Fibroblast of mammary gland (primary cell): ENCODE results near the gene ST6GALNAC3.

Experiments used
- DNase-seq: peaks from one replicate; pipeline ENCODE4 v3.0.0-alpha.2; 2010; ENCODE audit warnings: low read depth
- H3K4me3 ChIP-seq: 2 replicates; pipeline ENCODE4 v1.5.1; 2011; ENCODE audit warnings: low read depth, mild to moderate bottlenecking, low read length, moderate library complexity; ENCODE audit not compliant: control insufficient read depth
- CTCF ChIP-seq: conservative IDR thresholded peaks from 2 replicates; pipeline ENCODE4 v1.5.1; 2011; ENCODE audit warnings: low read depth, low read length, inconsistent platforms; ENCODE audit not compliant: control insufficient read depth, insufficient read depth

Gene ST6GALNAC3

GRCh38 chr1:76679534-76680152 is 605.1 kb downstream of the ST6GALNAC3 start:
- no peak for TF ChIP-seq CTCF
- DNase-seq, result no peak
- H3K4me3 ChIP-seq, result no peak overlapping the region

GRCh38 chr1:76680651-76681050 is 606.1 kb downstream of the ST6GALNAC3 start:
- H3K4me3 ChIP-seq, result no peak overlapping the region
- no peak for DNase-seq
- TF ChIP-seq CTCF, result no peak

DNA sequence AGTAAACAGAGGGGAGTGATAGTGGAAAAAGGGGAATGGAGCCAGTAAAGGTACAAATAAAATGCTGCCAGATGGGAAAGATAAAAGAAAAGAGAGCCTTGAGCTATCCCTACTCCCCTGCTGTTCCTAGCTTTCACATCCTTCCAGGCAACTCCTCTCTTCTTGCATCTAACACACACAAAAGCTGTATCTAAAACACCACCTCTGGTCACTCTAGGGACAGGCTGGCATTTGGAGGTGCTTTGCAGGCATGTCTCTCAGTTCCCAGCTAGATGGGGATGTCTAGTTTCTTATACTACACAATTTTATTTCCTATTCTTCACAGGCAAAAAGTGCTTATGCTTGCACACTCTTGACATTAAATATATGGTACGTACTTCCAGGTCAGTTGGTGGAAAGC is 607.6 kb downstream of the ST6GALNAC3 start:
- no peak for DNase-seq
- no peak overlapping the region for H3K4me3 ChIP-seq
- TF ChIP-seq CTCF, result no peak
